Islet precursor cell (in vitro differentiated cells): ENCODE results near the gene PMIS2.

ENCODE experiments used
- DNase-seq: peaks from one replicate; pipeline ENCODE4 v3.0.0-alpha.2; 2018

PMIS2 gene

DNA sequence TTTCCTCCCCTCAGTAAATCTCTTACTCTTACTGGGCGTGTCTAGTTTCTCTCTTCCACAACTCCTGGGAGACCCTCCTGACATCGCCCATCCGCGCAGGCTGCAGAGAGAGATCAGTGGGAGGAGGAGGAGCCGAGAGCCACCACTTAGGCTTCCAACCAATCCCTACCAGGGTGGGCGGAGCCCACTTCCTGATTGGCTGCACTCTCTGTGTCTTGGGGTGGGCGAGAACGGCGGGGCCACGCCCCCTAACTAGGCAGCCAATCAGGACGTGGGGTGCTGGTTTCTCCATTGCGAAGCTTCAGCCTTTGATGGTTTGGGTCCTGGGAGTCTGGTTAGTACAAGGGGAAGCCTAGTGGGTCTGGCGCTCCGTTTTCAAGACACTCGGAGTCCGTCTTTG lies at the start of gene PMIS2:
Gene PMIS2, plus strand, starts transcription at position 326 of the 400 bp plus-strand sequence. CDS start 87 bp downstream, outside the sequence.
- no peak for DNase-seq

GRCh38 chr19:35539314-35539713 lies 46.7 kb upstream of the PMIS2 start:
- no peak for DNase-seq

- no peak for DNase-seq
These were observed 46.1 kb upstream of the PMIS2 start for GRCh38 chr19:35539850-35540249.

GRCh38 chr19:35540356-35540927 lies 45.5 kb upstream of the PMIS2 start:
- DNase-seq = no peak

DNA sequence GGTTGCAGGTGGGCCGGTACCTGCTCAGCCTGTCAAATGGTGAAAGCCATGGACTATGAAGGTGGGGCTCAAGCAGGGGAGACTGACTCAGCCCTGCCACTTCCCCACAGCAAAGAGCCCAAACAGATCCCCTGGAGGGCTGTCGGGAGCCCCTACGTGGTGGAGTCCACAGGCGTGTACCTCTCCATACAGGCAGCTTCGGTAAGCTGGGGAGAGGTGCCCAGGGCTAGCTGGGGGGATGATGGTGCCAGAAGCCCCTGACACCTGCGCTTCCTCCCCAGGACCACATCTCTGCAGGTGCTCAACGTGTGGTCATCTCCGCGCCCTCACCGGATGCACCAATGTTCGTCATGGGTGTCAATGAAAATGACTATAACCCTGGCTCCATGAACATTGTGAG lies 43.8 kb upstream of the PMIS2 start:
- DNase-seq = no peak

GRCh38 chr19:35543280-35544109 lies 42.5 kb upstream of the PMIS2 start:
- no peak for DNase-seq

- DNase-seq = no peak
These were observed 41.7 kb upstream of the PMIS2 start for GRCh38 chr19:35544110-35544802.

DNA sequence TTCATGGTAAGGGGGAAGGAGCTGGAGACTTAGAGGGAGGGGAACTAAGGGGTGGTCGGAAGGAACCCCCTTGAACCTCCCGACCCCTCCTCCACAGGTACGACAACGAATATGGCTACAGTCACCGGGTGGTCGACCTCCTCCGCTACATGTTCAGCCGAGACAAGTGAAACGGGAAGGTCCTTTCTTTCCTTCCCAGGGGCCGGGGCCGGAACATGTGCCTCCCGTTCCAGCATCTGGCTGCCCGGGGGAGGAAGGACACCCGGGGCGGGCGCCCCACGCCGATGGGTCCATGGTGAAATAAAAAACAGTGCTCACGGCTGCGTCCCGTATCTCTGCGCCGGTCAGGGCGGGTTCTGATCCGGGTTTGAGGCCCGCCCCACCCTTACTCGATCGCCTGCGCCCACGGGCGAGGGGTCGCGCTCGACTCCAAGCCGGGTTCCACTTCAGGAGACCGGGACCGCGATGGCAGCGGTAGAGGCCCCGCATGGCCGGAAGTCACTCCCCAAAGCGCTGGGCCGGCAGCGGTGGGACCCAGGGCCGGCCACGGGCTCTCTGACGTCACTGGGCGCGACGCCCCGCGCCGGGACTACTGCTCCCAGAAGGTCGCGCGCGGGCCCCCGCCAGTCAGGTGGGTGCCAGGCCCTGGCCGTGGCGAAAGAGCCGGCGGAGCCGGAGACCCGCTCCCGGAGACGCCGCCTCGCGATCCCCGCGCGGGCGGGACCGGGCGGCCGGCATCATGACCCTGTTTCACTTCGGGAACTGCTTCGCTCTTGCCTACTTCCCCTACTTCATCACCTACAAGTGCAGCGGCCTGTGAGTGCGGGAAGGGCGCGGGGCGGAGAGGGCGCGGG lies 40.7 kb upstream of the PMIS2 start, which contains the start of gene TMEM147:
Gene TMEM147, plus strand, starts transcription at position 626 of the 854 bp plus-strand sequence. Its CDS starts 114 bp downstream, at position 740.
- peak; percentile 93 for DNase-seq

DNA sequence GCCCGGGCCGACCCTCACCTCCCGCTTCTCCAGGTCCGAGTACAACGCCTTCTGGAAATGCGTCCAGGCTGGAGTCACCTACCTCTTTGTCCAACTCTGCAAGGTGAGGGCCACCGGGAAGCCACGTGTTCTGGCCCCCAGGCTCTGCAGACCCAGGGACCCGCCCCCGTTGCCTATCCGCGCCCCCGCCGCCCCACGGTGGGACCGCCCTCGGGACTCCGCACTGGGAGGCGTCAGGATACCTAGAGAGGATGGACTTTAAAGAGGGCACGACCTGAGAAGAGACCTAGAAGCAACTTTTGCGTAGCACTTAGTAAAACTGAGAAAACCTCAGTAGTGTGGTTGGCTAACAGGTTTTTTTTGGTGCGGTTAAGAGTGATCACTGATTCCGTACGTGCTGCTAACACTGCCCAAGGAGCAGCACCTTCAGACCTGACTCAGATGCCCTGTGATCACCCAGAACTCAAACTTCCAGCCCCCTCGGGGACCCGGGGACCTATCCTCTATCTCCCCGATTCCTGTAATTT lies 40.1 kb upstream of the PMIS2 start:
- DNase-seq = peak; percentile 71

GRCh38 chr19:35546532-35546931 lies 39.4 kb upstream of the PMIS2 start:
- DNase-seq = no peak

- peak; percentile 78 for DNase-seq
These were observed 36.7 kb upstream of the PMIS2 start for GRCh38 chr19:35549174-35549788.

DNA sequence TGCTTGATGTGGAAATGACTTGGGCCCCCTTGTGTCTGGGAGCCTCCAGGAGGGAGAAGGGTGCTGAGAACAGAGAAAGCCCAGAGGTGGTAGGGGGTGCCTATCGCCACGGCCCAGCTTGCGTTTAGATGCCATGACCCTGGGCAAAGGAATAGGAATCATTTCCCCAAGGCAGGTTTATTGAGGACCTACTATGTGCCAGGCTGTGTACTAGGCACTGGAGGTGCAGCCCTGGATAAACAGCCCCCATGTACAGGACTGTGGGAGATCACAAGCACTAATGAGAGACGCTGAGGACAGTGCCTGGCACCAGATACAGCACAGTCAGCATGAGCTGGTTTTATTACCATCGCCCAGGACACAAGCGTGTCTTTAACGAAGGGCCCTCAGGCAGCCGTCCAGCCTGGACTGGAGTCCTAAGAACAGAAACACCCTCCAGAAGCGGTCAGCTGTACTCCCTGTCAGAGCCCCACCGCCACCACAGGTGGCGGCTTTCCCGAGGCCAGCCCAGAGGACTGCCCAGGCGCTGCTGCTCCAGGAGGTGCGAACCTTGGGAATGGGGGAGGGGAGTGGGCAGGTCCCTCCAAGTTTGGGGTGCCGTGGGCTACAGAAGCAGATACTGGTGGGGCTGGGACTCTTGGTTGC lies 36.0 kb upstream of the PMIS2 start:
- DNase-seq = no peak

- no peak for DNase-seq
These were observed 34.7 kb upstream of the PMIS2 start for GRCh38 chr19:35551091-35551810.

GRCh38 chr19:35552534-35553384 lies 33.2 kb upstream of the PMIS2 start:
- no peak for DNase-seq

DNA sequence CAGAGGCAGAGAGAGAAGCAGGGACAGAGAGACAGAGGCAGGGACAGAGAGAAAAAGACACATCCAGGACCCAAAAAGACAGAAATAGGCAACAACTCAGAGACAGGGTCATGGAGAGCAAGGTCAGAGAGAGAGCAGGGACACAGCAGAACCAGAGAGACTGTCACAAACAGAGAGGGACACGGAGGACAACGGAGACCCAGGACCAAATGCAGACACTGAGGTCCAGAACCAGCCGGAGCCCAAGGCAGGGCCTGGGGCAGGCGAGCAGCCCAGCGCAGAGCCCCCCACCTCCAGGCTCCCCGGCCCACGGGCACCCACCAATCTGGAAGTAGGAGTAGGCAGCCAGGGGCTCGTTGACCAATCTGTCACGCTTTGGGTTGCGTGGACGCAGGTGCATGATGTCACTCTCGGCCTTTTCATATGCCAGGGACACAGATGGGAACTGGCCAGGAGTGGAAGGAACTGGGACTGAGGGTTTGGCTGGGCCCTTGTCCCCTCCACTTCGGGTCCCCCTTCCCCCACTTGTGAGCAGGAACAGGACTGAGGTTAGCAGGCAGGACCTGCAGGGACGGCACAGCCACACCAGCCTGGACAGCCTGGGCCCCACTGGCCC lies 32.5 kb upstream of the PMIS2 start:
- no peak for DNase-seq

DNA sequence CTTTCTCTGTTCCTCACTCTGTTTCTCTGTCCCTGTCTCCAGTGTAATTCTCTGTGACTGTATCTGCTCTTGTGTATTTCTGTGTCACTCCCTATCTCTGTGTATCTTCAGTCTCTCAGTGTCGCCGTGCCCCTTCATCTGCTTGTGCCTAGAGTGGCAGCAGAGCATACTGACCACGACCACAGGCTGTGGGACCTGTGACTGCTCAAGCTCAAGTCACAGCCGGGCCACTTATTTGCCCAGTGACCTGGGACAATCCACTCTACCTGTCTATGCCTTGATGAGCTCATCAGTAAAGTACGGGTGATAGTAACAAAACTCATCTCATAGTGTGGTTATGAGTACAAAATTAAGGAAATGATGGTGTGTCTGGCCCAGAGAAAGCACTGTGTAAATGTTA lies 31.9 kb upstream of the PMIS2 start:
- DNase-seq = no peak

DNA sequence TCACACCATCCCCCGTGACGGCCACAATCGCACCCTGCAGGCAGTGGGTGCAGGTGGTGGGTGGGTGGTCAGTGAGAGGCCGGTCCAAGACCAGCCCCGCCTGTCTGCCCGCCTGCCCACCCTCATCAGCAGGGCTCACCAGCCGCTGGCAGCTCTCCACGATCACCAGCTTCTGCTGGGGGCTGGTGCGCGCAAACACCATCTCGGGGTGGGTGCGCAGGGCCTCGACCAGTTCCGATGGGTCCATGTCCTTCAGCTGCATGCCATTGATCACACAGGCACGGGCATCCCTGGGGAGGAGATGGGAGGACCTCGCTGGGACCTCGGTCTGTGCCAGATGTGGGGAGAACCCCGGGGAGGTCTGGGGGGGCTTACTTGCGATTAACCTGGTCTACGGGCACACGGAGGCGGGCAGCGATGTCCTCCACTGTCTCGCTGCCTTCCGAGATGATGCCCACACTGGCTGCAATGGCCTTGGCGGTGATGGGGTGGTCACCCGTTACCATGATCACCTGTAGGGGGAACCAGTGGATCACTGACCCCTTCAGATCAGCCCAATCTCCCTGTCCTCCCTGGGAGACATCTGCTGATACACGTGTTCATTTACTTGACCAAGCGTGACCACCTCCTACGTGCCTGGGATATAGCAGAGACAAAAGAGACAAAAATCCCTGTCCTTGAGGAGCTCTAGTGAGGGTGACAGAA lies 30.5 kb upstream of the PMIS2 start:
- DNase-seq = peak; percentile 76

DNA sequence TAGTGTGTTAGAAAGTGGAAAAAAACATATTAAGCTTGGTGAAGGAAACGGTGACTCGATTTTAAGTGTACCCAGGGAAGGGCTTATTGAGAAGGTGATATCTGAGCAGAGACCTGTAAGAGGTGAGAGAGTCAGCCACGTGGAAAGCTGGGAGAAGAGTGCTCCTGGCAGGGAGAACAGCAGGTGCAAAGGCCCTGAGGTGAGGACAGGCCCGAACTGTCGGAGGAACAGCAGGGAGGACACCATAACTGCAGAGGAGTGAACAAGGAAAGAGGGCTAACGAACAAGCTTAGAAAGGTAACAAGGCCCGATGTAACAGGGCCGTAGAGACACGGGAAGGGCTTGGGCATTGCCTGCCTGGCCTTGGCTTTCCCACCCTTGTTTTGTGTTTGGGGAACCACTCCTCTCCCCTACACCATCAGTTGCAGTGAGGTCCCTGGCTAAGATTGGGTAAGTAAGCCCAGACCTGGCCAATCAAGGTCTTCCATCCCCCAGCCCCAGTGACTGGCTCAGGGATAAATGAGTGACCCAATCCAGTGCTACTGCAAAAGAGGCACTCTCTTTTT lies 29.9 kb upstream of the PMIS2 start:
- DNase-seq = peak; percentile 27
